Measurements from ENCODE around the gene NXN.
"Not testable (repeated sequence)": the region's sequence is repeated elsewhere in the genome, so short reads cannot be mapped to it uniquely, and the experiment has no call there.

Gene NXN

DNA sequence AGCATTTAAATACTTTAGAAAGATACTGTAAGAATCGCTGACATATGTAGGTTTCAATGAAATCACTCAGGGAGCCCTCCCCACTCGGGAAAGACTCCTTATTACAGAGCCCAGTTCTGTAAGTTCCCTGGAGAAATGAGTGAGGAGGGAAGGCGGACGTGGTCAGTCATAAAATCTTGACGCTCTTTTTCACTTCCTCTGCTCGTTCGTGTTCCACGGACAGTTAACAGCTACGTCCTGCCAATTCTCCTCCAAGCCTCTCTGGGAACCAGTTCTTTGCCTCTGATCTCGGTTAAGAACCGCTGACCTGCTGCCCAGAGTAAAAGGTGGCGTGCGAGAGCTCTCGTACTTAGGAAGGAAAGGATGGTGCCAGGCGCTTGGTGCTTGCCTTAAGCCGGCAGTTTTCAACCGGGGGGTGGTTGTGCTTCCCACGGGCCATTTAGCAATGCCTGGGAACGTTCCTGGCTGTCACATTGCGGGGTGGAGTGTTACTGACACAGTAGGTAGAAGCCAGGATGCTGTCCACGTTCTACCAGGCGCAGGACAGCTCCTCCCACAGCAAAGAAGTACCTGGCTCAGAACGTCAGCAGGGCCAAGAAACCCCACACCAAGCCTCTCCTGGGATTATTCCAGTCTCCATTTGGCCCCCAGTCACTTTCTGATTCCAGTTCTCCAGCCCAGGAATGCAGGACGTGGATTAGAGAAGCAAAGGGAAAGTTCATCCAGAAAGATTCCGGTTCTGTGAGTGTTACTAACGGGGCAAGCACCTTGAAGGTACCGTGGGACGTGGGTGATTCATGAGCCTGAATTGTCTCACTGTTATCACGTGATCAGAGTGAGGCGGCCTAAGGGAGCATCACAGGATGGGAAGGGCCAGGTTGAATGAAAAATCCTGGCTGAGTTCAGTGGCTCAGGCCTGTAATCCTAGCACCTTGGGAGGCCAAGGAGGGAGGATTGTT, 109.7 kb downstream of the NXN start:
- peaks cover 5% of the 10 kb centered on the region for H3K9me3 Mint-ChIP-seq
- no peaks in the 10 kb centered on the region for H3K36me3 Mint-ChIP-seq (ENCODE audit: low read depth)
- peaks cover 4% of the 10 kb centered on the region for H3K4me1 Mint-ChIP-seq (ENCODE audit: low read depth)
- no peak overlapping the region for H3K4me3 Mint-ChIP-seq
- peaks cover 22% of the 10 kb centered on the region for H3K27me3 Mint-ChIP-seq
- H3K27ac Mint-ChIP-seq = no peak overlapping the region

DNA sequence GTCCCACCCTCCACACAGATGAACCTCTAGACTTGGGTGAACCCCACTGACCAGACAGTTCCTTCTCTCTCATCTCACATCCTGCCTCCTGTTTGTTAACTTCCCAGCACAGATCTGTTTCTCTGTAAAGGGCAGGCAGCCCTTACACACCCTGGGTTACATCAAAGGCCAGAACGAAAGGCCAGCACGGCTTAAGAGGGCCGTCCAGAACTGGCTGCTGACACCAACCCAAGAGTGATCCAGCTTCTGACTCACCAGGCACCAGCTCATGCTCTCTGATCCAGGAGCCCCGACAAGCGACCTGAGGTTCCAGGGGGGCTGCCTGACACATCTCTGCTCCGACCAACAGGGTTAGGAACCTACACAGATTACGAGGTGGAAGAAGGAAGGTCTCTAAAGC, 110.5 kb downstream of the NXN start:
- H3K9me3 Mint-ChIP-seq = peaks cover 5% of the 10 kb centered on the region
- H3K4me1 Mint-ChIP-seq (ENCODE audit: low read depth) = peaks cover 4% of the 10 kb centered on the region
- H3K27ac Mint-ChIP-seq = no peak overlapping the region
- H3K4me3 Mint-ChIP-seq = no peak overlapping the region
- no peaks in the 10 kb centered on the region for H3K36me3 Mint-ChIP-seq (ENCODE audit: low read depth)
- H3K27me3 Mint-ChIP-seq = peaks cover 30% of the 10 kb centered on the region

DNA sequence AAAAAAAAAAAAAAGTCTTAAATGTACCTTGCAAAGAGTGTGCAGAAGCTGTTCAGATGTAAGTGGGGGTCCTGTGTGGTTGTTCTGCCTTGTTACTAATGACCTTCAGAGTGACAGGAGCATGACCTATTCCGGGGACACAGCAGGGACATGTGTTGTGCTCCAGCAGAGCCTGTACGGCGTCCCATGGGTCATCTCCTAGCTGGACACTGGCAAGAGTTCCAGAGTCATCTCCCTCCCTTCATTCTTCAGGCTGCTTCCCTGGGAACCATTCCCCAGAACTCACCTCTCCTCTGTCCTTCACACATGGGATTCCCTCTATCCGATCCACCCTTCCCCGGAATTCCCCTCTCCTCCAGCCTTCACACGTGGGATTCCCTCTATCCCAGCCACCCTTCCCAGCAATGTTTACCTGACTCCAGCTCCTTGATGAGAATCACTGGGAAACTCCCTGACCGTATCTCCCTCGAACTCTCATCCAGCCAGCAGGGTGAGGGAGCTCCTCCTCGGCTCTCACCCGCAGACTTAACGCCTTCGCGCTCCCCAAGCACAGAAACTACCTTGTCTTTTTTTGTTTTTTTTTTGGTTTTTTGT, 111.6 kb downstream of the NXN start:
- Mint-ChIP-seq H3K4me3 (no peak overlapping the region), H3K36me3 (ENCODE audit: low read depth) (no peaks in the 10 kb centered on the region), H3K4me1 (ENCODE audit: low read depth) (peaks cover 4% of the 10 kb centered on the region), H3K27me3 (peaks cover 35% of the 10 kb centered on the region), H3K9me3 (peaks cover 5% of the 10 kb centered on the region), H3K27ac (no peak overlapping the region)

DNA sequence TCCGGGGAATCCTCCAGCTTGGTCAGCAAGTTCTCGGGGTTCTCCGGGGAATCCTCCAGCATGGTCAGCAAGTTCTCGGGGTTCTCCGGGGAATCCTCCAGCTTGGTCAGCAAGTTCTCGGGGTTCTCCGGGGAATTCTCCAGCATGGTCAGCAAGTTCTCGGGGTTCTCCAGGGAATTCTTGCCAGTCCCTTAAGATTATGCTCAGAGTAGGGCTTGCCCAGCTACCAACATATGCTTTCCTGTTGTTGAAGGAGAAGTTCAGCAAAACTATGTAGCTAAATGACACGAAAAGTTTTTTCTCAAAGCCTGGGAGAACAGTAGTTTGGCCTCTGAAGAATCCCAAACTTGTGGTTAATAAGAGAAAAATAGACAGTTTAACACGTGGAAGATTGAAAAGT, 112.3 kb downstream of the NXN start:
- H3K27ac Mint-ChIP-seq; H3K9me3 Mint-ChIP-seq; H3K4me1 Mint-ChIP-seq (ENCODE audit: low read depth); H3K36me3 Mint-ChIP-seq (ENCODE audit: low read depth); H3K4me3 Mint-ChIP-seq: not testable (repeated sequence)
- H3K27me3 Mint-ChIP-seq = peaks cover 33% of the 10 kb centered on the region

DNA sequence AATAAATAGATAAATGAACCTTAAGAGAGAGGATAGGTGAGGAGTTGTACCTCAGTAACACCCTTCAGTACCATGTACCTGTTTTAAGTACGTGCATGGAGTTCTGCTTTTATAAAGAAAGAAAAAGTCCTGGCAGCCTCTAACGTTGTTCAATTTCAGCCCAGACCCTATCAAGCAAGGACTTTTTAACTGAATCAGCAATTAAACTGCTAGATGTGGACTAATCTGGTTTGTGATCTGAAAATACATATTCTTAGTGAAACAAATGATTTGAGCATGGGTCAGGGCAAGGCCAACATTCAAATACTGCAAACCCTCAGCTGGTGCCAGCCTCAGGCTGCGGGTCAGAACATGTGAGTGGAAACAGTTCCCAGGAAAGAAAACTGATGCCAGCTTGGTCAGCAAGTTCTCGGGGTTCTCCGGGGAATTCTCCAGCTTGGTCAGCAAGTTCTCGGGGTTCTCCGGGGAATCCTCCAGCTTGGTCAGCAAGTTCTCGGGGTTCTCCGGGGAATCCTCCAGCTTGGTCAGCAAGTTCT, 112.9 kb downstream of the NXN start:
- H3K4me3 Mint-ChIP-seq = no peak overlapping the region
- H3K4me1 Mint-ChIP-seq (ENCODE audit: low read depth) = no peaks in the 10 kb centered on the region
- H3K27ac Mint-ChIP-seq = no peak overlapping the region
- no peaks in the 10 kb centered on the region for H3K36me3 Mint-ChIP-seq (ENCODE audit: low read depth)
- peaks cover 31% of the 10 kb centered on the region for H3K27me3 Mint-ChIP-seq
- no peaks in the 10 kb centered on the region for H3K9me3 Mint-ChIP-seq

DNA sequence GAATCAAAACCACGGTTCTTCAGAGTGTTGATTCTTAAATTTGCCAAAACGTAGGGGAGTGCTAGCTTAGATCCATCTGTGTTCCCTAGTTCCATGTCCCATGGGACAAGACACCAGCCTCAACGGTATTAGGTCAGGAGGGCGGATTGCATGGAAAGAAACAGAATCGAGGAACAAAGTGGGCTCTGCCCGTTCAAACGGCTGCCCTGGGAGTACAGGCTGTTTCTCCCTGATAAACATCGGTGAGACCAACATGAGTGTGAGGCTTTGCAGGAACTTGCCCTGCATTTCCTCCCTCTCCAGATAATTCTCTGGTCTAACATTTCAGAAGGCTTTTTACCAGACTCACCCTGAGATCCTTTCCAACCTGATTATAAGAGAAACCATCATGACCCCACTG, 115.3 kb downstream of the NXN start:
- Mint-ChIP-seq H3K27me3 (peaks cover 34% of the 10 kb centered on the region), H3K27ac (no peak overlapping the region), H3K4me3 (peak overlapping the region; percentile 61), H3K36me3 (ENCODE audit: low read depth) (no peaks in the 10 kb centered on the region), H3K9me3 (no peaks in the 10 kb centered on the region), H3K4me1 (ENCODE audit: low read depth) (no peaks in the 10 kb centered on the region)

DNA sequence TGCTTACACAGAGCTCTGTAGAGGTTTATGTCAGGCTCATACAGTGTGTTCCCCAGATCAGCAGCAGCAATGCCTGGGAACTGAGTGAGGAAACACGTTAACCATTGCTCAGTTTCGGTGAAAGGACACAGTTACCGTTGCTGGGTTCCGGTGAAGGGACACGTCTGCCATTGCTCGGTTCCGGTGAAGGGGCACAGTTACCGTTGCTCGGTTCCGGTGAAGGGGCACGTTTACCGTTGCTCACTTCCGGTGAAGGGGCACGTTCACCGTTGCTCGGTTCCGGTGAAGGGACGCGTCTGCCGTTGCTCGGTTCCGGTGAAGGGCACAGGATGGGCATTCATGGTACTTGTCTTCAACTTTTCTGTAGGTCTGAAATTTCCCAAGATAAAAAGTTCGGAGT, 115.7 kb downstream of the NXN start:
- Mint-ChIP-seq H3K27ac (no peak overlapping the region), H3K36me3 (ENCODE audit: low read depth) (no peaks in the 10 kb centered on the region), H3K27me3 (peaks cover 34% of the 10 kb centered on the region), H3K4me3 (peak overlapping the region; percentile 61), H3K4me1 (ENCODE audit: low read depth) (no peaks in the 10 kb centered on the region), H3K9me3 (no peaks in the 10 kb centered on the region)

DNA sequence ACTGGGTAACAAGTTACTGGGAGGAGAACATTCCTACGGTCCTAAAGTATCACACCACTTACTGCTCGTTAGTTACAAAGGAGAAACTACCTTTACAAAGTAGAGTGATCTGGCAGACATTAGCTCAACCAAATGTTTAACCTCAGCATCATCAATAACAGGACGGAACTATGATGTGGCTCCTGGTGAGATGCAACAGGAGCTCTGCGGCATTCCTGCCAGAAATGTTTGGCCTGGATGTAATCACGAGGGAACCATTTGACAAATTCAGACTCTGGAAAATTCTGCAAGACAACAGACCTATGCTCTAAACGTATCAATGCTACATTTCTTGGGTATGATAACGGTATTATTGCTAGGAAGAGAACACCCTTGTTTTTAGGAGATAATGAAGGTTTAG, 117.0 kb downstream of the NXN start:
- Mint-ChIP-seq H3K36me3 (ENCODE audit: low read depth) (no peaks in the 10 kb centered on the region), H3K27me3 (peaks cover 28% of the 10 kb centered on the region), H3K4me1 (ENCODE audit: low read depth) (no peaks in the 10 kb centered on the region), H3K4me3 (no peak overlapping the region), H3K9me3 (no peaks in the 10 kb centered on the region), H3K27ac (no peak overlapping the region)

DNA sequence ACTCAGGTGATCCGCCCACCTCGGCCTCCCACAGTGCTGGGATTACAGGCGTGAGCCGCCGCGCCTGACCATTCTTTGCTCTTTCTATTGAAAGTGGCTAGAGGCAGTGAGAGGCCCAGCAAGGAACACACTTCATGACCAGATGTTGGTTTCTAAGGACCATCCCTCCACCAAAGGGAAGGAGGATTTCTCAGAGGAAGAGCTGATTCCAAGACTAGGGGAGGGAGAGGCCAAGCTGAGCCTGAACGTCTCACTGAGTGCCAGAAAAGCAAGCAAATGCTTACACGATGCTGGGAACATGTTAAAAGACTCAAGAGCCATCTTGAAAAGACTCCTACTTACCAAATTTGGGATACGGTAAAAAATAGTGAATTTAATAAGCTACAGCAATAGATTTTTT, 118.2 kb downstream of the NXN start:
- Mint-ChIP-seq H3K27ac (no peak overlapping the region), H3K4me1 (ENCODE audit: low read depth) (no peaks in the 10 kb centered on the region), H3K4me3 (no peak overlapping the region), H3K36me3 (ENCODE audit: low read depth) (no peaks in the 10 kb centered on the region), H3K27me3 (peaks cover 25% of the 10 kb centered on the region), H3K9me3 (no peaks in the 10 kb centered on the region)

DNA sequence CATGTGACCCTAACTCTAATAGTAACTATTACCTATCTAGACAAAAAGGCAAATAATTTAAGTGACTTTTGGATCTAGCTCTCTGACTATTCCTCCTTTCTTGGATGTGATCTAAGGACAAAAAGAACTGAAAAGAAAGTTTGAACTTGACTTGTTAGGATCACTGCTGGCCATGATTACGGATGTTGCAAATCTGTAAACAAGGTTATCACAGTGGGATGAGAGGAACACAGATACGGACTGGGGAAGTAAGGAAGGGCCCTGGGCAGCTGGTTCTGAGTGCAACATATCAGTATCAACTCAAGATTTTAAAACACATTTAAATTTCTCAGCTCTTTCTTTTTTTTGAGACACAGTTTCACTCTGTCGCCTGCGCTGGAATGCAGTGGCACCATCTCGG, 118.8 kb downstream of the NXN start:
- no peak overlapping the region for H3K27ac Mint-ChIP-seq
- H3K4me3 Mint-ChIP-seq = no peak overlapping the region
- H3K4me1 Mint-ChIP-seq (ENCODE audit: low read depth) = no peaks in the 10 kb centered on the region
- peaks cover 23% of the 10 kb centered on the region for H3K27me3 Mint-ChIP-seq
- no peaks in the 10 kb centered on the region for H3K9me3 Mint-ChIP-seq
- no peaks in the 10 kb centered on the region for H3K36me3 Mint-ChIP-seq (ENCODE audit: low read depth)

DNA sequence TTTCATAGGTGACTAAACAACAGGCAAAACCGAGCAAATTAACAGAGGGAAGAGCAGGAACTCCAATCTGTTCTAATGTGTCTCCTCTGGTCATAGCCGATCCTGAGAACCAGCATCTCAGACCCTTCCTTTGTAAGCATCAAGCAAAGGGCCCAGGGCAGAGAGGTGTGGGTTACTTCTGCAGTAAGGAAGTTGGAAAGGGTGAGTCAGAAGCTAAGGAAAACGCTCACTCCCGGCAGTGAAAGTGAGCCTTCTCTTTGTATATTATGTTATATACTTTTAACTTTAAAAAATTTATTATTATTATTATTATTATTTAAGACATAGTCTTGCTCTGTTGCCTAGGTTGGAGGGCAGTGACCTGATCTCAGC, 119.8 kb downstream of the NXN start:
- peaks cover 15% of the 10 kb centered on the region for H3K27me3 Mint-ChIP-seq
- no peaks in the 10 kb centered on the region for H3K9me3 Mint-ChIP-seq
- no peaks in the 10 kb centered on the region for H3K4me1 Mint-ChIP-seq (ENCODE audit: low read depth)
- H3K27ac Mint-ChIP-seq = no peak overlapping the region
- no peak overlapping the region for H3K4me3 Mint-ChIP-seq
- H3K36me3 Mint-ChIP-seq (ENCODE audit: low read depth) = no peaks in the 10 kb centered on the region

DNA sequence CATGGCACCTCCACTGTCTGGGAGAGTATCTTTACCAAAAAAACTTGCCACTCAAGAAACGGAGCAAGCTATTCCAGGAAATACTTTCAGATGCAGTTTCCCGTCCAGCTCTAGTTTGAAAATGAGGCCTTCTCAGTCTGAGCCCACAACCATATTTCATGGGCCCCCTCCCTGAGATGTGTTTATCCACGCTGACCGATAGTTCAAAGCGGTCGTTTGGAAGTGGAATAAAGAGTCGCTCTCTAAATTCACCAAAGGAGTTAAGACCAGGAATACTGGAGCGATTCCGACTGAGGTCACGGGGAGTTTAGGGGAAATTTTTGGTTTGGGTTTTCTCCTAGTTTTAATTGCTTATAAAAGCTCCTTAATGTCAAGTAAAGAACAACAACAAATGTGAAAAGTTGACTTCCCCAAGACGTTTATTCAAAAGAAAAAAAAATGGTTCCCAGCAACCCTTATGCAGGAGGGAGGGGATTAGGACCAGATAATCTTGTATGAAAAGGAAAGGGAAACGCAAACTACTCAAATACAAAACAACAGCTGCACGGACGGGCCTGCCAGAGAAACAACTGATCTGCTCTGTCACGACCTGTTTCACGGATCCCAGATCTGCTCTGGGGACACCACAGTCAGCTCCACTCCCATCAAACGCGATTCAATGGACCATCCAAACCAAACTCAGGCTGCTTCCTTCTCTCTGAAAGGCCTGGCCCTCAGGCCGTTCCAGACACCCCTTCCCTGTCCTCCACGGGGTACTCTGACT, 120.3 kb downstream of the NXN start:
- Mint-ChIP-seq H3K4me1 (ENCODE audit: low read depth) (no peaks in the 10 kb centered on the region), H3K4me3 (no peak overlapping the region), H3K27ac (no peak overlapping the region), H3K36me3 (ENCODE audit: low read depth) (no peaks in the 10 kb centered on the region), H3K27me3 (peaks cover 10% of the 10 kb centered on the region), H3K9me3 (no peaks in the 10 kb centered on the region)

DNA sequence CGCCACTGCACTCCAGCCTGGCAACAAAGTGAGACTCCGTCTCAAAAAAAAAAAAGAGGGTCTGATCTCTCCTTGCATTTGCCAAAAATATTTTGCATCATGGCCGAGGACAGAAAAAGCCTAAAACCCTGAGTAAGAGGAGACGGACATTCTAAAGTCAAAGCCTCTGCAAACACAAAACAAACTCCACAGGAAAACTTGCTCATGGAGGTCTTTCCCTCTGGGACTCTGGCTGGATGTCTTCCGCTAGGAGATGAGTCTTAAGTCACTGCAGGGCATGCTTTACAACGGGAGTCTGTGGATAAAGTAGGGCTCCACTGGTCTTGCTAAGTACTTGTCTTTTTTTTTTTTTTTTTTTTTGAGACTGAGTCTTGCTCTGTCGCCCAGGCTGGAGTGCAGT, 123.4 kb downstream of the NXN start:
- Mint-ChIP-seq H3K4me3 (no peak overlapping the region), H3K27ac (no peak overlapping the region), H3K4me1 (ENCODE audit: low read depth) (no peaks in the 10 kb centered on the region), H3K9me3 (no peaks in the 10 kb centered on the region), H3K36me3 (ENCODE audit: low read depth) (no peaks in the 10 kb centered on the region), H3K27me3 (peaks cover 3% of the 10 kb centered on the region)

DNA sequence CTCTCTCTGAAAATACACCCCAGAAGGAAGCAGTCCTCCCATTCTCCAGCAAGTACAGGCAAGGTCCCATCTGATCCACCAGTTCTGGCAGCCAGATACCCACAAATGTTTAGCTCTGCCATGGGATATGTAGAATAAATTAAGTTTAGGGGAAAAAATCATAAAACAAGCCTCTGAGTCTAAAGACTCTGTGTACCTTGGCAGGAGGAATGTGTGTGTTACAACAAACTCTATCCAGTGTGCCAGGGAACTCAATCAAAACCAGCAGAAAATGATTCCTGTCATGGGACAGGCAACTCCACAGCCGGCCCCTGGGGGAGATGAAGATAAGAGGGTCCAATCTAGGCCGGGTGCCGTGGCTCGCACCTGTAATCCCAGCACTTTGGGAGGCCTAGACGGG, 124.0 kb downstream of the NXN start:
- Mint-ChIP-seq H3K27ac (no peak overlapping the region), H3K27me3 (no peaks in the 10 kb centered on the region), H3K36me3 (ENCODE audit: low read depth) (no peaks in the 10 kb centered on the region), H3K4me1 (ENCODE audit: low read depth) (no peaks in the 10 kb centered on the region), H3K4me3 (no peak overlapping the region), H3K9me3 (no peaks in the 10 kb centered on the region)

DNA sequence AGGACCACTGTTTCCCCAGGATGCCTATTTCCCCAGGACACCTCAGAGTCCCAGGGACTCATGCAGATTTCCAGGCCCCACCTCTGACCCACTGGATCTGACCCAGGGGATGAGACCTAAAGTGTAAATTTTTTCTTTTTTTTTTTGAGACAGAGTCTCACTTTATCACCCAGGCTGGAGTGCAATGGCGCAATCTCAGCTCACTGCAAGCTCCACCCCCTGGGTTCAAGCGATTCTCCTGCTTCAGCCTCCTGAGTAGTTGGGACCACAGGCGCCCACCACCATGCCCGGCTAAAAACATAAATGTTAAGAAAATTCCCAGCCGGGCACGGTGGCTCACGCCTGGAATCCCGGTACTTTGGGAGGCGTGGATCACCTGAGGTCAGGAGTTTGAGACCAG, 126.7 kb downstream of the NXN start:
- not testable (repeated sequence) for H3K4me3 Mint-ChIP-seq; H3K27ac Mint-ChIP-seq; H3K36me3 Mint-ChIP-seq (ENCODE audit: low read depth); H3K9me3 Mint-ChIP-seq; H3K4me1 Mint-ChIP-seq (ENCODE audit: low read depth)
- peaks cover 11% of the 10 kb centered on the region for H3K27me3 Mint-ChIP-seq
